ENCODE data around the gene UMAD1.

DNA sequence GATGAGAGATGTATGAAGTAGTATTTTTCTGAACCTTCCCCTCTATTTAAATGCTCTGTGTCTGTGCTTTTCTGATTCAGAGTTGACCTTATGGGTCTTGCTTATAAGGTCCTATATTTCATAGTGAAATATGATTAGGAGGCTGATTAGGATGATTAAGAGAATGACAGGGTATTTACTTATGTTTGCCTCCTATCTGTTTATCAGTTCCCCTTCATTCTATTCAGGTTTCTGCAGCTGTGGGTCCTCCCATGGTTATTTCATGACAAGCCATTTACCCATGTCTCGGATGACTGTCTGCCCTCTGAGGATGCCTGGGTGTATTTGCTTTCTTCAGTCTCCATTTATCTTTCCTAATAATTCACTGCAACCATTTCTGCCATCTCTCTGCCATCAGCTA lies 61.0 kb downstream of the UMAD1 start:
- TF ChIP-seq EZH2 (optimal IDR thresholded peaks at IDR 0.05; ENCODE audit: low read depth, low read length) (no peak), CTCF (IDR thresholded peaks at IDR 0.05; ENCODE audit: low read length) (no peak)

All from MM.1S (cell line).